GM21576 (cell line): ENCODE data around the gene ARFGEF3.
A peak's percentile ranks its signal among the peaks of the same experiment; 100 is the strongest.

Experiments
- ATAC-seq: cut with Tn5 transposase; IDR thresholded peaks from one replicate; pipeline ENCODE4 v1.9.1; 2021; ENCODE audit warnings: mild to moderate bottlenecking, moderate library complexity; ENCODE audit not compliant: unreplicated experiment

Gene ARFGEF3

GRCh38 chr6:138161088-138161337 is 726 bp upstream of the ARFGEF3 start:
- no peak for ATAC-seq

- ATAC-seq: peak; percentile 24
These were observed 594 bp downstream of the ARFGEF3 start for GRCh38 chr6:138162111-138162954.

GRCh38 chr6:138162955-138163575 is 1.3 kb downstream of the ARFGEF3 start:
- ATAC-seq: no peak

DNA sequence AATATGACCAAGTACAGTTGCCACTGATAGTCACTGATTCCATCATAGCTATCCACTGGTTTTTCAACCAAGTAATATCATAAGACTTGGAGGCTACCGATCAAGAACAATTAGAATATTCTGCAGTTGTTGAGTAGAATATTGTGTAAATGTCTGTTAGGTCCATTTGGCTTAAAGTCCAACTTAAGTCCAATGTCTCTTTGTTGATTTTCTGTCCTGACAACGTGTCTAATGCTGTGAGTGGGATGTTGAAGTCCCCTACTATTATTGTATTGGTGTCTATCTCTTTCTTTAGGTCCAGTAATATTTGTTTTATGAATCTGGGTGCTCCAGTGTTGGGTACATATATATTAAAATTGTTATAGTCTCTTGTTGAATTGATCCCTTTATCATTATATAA is 13.9 kb downstream of the ARFGEF3 start:
- no peak for ATAC-seq

DNA sequence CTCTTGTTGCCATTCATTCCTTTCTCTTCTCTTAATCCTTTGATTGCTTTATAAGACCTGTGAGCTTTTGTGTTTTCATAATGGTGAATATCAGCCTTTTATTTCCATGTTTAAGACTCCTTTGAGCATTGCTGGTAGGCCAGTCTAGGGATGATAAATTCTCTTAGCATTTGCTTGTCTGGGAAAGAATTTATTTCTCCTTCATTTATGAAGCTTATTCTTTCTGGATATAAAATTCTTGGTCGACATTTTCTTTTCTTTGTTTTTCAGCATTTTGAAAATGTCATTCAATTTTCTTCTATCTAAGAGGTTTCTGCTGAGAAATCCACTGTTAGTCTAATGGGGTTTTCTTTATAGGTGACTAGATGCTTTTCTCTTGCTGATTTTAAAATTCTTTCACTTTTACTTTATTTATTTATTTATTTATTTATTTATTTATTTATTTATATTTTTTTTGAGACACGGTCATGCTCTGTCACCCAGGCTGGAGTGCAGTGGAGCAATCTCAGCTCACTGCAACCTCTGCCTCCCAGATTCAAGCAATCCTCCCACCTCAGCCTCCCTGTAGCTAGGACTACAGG is 15.0 kb downstream of the ARFGEF3 start:
- ATAC-seq: no peak

GRCh38 chr6:138182939-138183789 is 21.4 kb downstream of the ARFGEF3 start:
- no peak for ATAC-seq

GRCh38 chr6:138183790-138184134 is 22.0 kb downstream of the ARFGEF3 start:
- ATAC-seq: no peak

GRCh38 chr6:138184230-138184629 is 22.5 kb downstream of the ARFGEF3 start:
- ATAC-seq: no peak

DNA sequence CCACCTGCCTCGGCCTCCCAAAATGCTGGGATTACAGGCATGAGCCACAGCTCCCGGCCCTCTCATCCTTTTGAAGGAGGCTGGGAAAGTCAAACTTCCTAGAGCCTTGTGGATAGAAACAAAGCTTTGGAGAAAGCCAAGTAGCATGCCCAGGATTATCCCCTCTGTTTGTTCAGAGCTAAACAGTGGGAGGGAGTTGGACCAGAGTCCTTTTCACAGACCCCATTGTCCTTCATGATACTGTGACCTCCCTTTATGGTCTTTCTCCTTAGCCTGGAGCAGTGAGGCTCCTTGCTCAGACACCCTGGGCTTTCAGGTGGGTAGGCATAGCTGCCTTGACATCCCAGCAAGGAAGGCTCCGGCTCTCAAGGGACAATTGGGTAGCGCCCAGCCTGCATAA is 25.4 kb downstream of the ARFGEF3 start:
- no peak for ATAC-seq

- ATAC-seq: no peak
These were observed 26.7 kb downstream of the ARFGEF3 start for GRCh38 chr6:138188278-138188941.

DNA sequence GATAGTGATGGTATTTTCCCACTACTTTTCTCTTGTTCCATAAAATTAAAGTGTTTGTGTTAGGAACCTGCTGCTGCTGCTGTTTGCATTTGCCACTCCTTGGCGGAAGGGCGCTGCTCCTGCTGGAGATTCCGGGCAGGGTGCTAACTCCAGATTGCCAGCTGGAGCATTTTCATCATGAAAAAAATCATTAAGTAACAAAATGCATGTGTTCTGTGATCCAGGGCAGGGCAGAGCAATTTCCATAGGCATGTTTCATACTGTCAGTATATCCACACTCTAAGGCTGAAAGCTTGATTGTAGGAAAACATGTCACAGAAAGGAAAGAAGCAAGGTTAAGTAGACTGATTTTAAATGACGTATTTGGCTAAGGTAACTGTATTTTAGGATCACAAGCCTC is 32.5 kb downstream of the ARFGEF3 start:
- ATAC-seq: no peak

DNA sequence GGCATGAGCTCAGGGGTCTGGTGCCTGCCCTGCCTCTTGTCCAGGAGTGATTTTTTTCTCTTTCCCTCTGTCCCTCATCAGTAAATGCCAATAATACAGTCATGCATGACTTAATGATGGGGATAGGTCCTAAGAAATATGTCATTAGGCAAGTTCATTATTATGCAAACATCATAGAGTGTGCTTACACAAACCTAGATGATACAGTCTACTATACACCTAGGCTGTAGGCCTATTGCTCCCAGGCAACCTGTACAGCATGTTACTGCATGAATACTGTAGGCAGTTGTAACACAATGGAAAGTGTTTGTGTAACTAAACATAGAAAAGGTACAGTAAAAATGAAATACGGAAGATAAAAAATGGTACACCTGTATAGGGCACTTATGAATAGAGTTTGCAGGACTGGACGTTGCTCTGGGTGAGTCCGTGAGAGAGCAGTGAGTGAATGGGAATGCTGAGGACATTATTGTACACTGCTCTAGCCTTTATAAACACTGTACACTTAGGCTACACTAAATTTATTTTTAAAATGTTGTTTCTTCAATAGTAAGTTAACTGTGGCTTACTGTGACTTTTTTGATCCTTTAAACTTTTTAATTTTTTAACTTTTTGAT is 34.5 kb downstream of the ARFGEF3 start:
- no peak for ATAC-seq

GRCh38 chr6:138197570-138197969 is 35.8 kb downstream of the ARFGEF3 start:
- ATAC-seq: no peak

GRCh38 chr6:138198430-138199091 is 36.8 kb downstream of the ARFGEF3 start:
- ATAC-seq: no peak

DNA sequence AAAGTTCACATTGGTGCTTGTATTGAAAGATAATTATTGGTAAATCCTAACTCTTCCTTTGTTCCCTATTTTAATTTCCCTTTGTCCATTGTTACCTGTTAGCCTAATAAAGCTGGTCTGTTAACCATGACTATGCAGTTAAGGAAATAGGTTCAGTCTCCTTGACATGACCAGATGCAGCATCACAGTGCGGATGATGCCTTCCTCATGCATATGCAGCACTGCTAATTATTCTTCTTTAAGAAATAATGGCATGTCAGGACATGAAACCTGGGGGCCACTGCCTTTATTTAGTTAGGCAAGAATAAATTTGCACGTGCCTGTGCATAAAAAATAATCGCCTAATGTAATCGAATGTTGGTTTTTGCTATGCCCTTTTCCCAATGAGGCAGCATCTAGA is 40.1 kb downstream of the ARFGEF3 start:
- ATAC-seq: no peak

DNA sequence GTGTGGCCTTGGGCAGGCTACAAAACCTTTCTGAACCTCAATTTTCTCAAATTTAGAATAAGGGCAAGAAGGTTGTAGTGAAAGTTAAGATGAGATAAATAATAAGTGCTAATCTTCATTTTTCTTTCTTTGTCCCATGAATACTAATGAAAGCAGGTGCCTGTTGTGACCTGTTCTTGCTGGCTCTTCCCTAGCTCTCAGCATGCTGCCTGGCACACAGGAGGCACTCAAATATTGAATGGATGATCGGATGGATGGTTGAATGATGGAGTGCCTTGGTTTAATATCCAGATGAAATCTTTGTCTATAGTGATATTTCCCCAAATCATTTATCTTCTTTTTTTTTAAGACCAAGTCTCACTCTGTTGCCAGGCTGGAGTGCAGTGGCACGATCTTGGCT is 41.6 kb downstream of the ARFGEF3 start:
- no peak for ATAC-seq

DNA sequence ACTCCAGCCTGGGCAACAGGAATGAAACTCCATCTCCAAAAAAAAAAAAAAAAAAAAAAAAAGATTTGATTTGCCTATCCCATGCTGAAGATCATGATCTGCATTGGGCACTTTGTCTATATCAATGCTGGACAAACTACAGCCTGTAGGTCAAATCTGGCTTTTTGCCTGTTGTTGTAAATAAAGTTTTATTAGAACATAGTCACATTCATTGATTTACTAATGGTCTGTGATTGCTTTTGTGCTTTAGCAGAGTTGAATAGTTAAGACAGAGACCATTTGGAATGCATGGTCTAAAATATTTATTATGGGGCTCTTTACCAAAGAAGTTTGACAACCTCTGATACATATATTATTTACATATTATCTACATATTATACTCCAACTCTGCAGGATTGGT is 42.6 kb downstream of the ARFGEF3 start:
- no peak for ATAC-seq

DNA sequence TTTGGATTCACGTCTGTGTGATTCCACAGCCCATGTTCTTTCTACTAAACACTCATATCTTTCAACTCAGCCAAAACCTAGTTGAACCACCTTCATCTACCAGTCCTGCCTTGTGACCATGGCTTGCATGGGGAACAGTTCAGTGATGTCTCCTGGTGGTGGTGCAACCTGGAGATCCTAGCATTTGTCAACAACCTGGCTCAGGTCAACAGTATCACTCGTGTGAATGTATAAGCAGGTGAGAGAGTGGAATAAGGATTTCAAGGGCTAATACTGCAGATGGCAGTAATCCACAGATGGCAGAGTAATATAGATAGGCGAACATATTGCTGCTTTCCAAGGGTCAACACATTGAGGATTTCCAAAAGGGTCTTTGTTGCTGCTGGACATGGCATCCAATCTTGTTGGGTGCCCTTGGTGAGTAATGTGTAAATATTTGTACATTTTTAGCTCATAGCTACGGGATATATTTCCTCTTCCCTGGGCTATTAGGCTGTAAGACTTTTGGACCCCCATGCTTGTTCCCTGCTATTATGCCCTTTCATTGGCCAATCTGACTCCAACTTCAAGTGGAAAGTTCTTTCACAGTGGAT is 43.1 kb downstream of the ARFGEF3 start:
- ATAC-seq: no peak

DNA sequence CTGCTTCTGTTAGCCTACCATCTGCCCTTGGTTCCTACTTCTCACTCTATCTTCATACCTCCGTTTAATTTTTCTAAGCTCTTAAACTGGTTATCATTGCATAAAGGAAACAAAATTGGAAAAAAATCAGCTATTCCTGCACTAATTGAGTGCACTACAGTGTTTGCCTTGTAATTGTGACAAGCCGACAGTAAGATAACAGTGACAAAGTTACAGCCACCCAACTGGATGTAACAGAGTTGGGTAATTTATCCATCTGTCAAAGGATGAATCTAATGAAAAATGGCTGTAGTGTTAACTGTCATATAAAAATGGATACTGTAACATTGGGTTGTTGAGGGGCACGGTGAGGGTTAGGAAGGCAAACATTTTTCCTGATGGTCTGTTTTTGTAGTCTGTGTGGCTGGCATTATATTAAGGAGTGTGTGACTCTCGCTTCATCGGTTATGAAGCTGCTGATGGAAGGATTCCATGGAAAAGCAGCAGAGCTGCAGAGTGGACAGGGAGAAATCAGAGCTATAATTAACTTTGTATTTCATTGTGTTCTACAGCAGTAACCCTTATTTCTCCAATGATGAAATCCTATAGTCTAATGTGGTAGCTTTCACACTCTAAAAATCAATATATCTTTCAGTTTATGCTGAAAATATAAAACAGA is 43.8 kb downstream of the ARFGEF3 start:
- no peak for ATAC-seq
